HL-60 (cell line): ENCODE measurements around the gene IRX6.

Experiments
- DNase-seq, 2 experiments: peaks; one replicate each; pipeline ENCODE4 v3.0.0-alpha.2; 2010 to 2020; ENCODE audit warnings: low read depth in 1 of 2, low spot score in 1 of 2
- H3K27ac ChIP-seq: fragments of 250-450 bp; sonication (Bioruptor Pico); replicated peaks from 2 replicates; pipeline ENCODE4 v1.5.1; 2020; ENCODE audit warnings: mild to moderate bottlenecking, moderate library complexity
- H3K27me3 ChIP-seq: fragments of 250-450 bp; sonication (Bioruptor Pico); 2 replicates; pipeline ENCODE4 v1.5.1; 2021; ENCODE audit warnings: mild to moderate bottlenecking, moderate library complexity; ENCODE audit not compliant: insufficient read depth, poor library complexity, severe bottlenecking
- H3K4me3 ChIP-seq: replicated peaks from 2 replicates; pipeline ENCODE4 v1.5.1; 2011; ENCODE audit warnings: mild to moderate bottlenecking, control low read depth, low read length; ENCODE audit not compliant: insufficient read depth
- CTCF ChIP-seq: IDR thresholded peaks from one replicate; pipeline ENCODE4 v1.5.1; 2011; ENCODE audit warnings: low read length, control low read depth, inconsistent platforms; ENCODE audit not compliant: insufficient read depth
- GABPA ChIP-seq: IDR thresholded peaks from 2 replicates; pipeline ENCODE4 v1.6.1; 2012; ENCODE audit warnings: low read depth
- POLR2AphosphoS5 ChIP-seq: IDR thresholded peaks from 2 replicates; pipeline ENCODE4 v1.6.1; 2012; ENCODE audit warnings: low read depth
- REST ChIP-seq: IDR thresholded peaks from 2 replicates; pipeline ENCODE4 v1.6.1; 2012; ENCODE audit warnings: low read depth; ENCODE audit not compliant: insufficient replicate concordance
- SPI1 ChIP-seq: IDR thresholded peaks from 2 replicates; pipeline ENCODE4 v1.6.1; 2012; ENCODE audit warnings: low read depth, mild to moderate bottlenecking, borderline replicate concordance

IRX6 gene

GRCh38 chr16:55283812-55284717, 39.9 kb upstream of the IRX6 start:
- H3K4me3 ChIP-seq = no peak overlapping the region
- TF ChIP-seq POLR2AphosphoS5 (no peak), CTCF (no peak), SPI1 (no peak), REST (no peak), GABPA (no peak)
- no peak overlapping the region for H3K27ac ChIP-seq
- H3K27me3 ChIP-seq = peaks cover 4% of the 10 kb centered on the region
- DNase-seq = no peak

- Histone ChIP-seq H3K27ac (no peak overlapping the region), H3K4me3 (no peak overlapping the region), H3K27me3 (peaks cover 4% of the 10 kb centered on the region)
- DNase-seq = peak in 1 of 2 experiments; percentile 37
- TF ChIP-seq GABPA (no peak), REST (no peak), SPI1 (no peak), POLR2AphosphoS5 (no peak), CTCF (no peak)
Measured at GRCh38 chr16:55284718-55285099, 39.3 kb upstream of the IRX6 start.

- no peak overlapping the region for H3K4me3 ChIP-seq
- no peak overlapping the region for H3K27ac ChIP-seq
- DNase-seq = no peak
- peaks cover 1% of the 10 kb centered on the region for H3K27me3 ChIP-seq
- TF ChIP-seq POLR2AphosphoS5 (no peak), REST (no peak), GABPA (no peak), SPI1 (no peak), CTCF (no peak)
Measured at GRCh38 chr16:55285586-55285985, 38.4 kb upstream of the IRX6 start.
